WTC11 (cell line): Measurements from ENCODE around the gene FAM161B. TPM values are rescaled to one million over a fixed set of nuclear protein-coding genes. Genes with fewer than 3 reads are reported as not detected.

Source experiments
- ATAC-seq: fragments of 200-7000 bp; cut with Tn5 transposase; 2 replicates; pipeline ENCODE4 v1.10.0; 2021; ENCODE audit warnings: mild to moderate bottlenecking, moderate library complexity
- CTCF ChIA-PET: fragments of 300-600 bp; sonication (Branson Sonifier 250); formaldehyde crosslinking; loops from one replicate; lab custom pipeline; 2021; ENCODE audit warnings: antibody characterized with exemption; lab: Charles Lee
- POLR2A ChIA-PET: fragments of 350-600 bp; sonication (Branson Sonifier 250); formaldehyde crosslinking; loops from one replicate; lab custom pipeline; 2021; ENCODE audit warnings: antibody characterized with exemption; lab: Charles Lee
- DNase-seq: peaks from one replicate; pipeline ENCODE4 v3.0.0; 2021; ENCODE audit warnings: low spot score
- H3K27ac Mint-ChIP-seq: 2 replicates; pipeline ENCODE4 v1.8.0; 2021; ENCODE audit warnings: mixed read lengths
- H3K27me3 Mint-ChIP-seq: 2 replicates; pipeline ENCODE4 v1.8.0; 2021; ENCODE audit warnings: low read depth, mild to moderate bottlenecking, moderate library complexity, mixed read lengths
- H3K36me3 Mint-ChIP-seq: 2 replicates; pipeline ENCODE4 v1.8.0; 2021; ENCODE audit warnings: mixed read lengths
- H3K4me1 Mint-ChIP-seq: 2 replicates; pipeline ENCODE4 v1.8.0; 2022; ENCODE audit warnings: mixed read lengths
- H3K4me3 Mint-ChIP-seq: 2 replicates; pipeline ENCODE4 v1.8.0; 2021; ENCODE audit warnings: mild to moderate bottlenecking, moderate library complexity, mixed read lengths
- H3K9me3 Mint-ChIP-seq: 2 replicates; pipeline ENCODE4 v1.8.0; 2021; ENCODE audit warnings: mixed read lengths
- CREB1 ChIP-seq: sonication (generic); formaldehyde crosslinking; IDR thresholded peaks from 2 replicates; pipeline ENCODE4 v1.8.0; 2023; ENCODE audit warnings: mild to moderate bottlenecking, missing genetic modification reagents
- ELF4 ChIP-seq: sonication (generic); formaldehyde crosslinking; IDR thresholded peaks from 2 replicates; pipeline ENCODE4 v1.8.1; 2022; ENCODE audit warnings: low read depth, mild to moderate bottlenecking, moderate library complexity, missing genetic modification reagents
- FOXJ3 ChIP-seq: sonication (generic); formaldehyde crosslinking; IDR thresholded peaks from 2 replicates; pipeline ENCODE4 v1.9.0; 2021; ENCODE audit warnings: missing genetic modification reagents, mild to moderate bottlenecking, borderline replicate concordance
- FOXP1 ChIP-seq: sonication (generic); formaldehyde crosslinking; IDR thresholded peaks from 2 replicates; pipeline ENCODE4 v1.8.0; 2022; ENCODE audit warnings: missing genetic modification reagents, mild to moderate bottlenecking, moderate library complexity, borderline replicate concordance
- JUN ChIP-seq: sonication (generic); formaldehyde crosslinking; IDR thresholded peaks from 2 replicates; pipeline ENCODE4 v1.8.0; 2023; ENCODE audit warnings: mild to moderate bottlenecking, missing genetic modification reagents
- KAT7 ChIP-seq: sonication (generic); formaldehyde crosslinking; IDR thresholded peaks from 2 replicates; pipeline ENCODE4 v1.8.1; 2023; ENCODE audit warnings: missing genetic modification reagents, mild to moderate bottlenecking, borderline replicate concordance
- SMAD4 ChIP-seq: sonication (generic); formaldehyde crosslinking; IDR thresholded peaks from 2 replicates; pipeline ENCODE4 v1.8.0; 2022; ENCODE audit warnings: mild to moderate bottlenecking, missing genetic modification reagents
- SP1 ChIP-seq: sonication (generic); formaldehyde crosslinking; conservative IDR thresholded peaks from 2 replicates; pipeline ENCODE4 v1.8.1; 2022; ENCODE audit warnings: missing genetic modification reagents
- TEAD1 ChIP-seq: sonication (generic); formaldehyde crosslinking; IDR thresholded peaks from 2 replicates; pipeline ENCODE4 v1.8.0; 2022; ENCODE audit warnings: mild to moderate bottlenecking, missing genetic modification reagents
- TEAD4 ChIP-seq: sonication (generic); formaldehyde crosslinking; IDR thresholded peaks from 2 replicates; pipeline ENCODE4 v1.8.0; 2022; ENCODE audit warnings: mild to moderate bottlenecking, missing genetic modification reagents
- TP53 ChIP-seq: sonication (generic); formaldehyde crosslinking; IDR thresholded peaks from 2 replicates; pipeline ENCODE4 v1.8.1; 2023; ENCODE audit warnings: mild to moderate bottlenecking, missing genetic modification reagents
- ZBTB21 ChIP-seq: sonication (generic); formaldehyde crosslinking; IDR thresholded peaks from 2 replicates; pipeline ENCODE4 v1.8.1; 2023; ENCODE audit warnings: mild to moderate bottlenecking, missing genetic modification reagents, borderline replicate concordance
- ZNF232 ChIP-seq: sonication (generic); formaldehyde crosslinking; IDR thresholded peaks from 2 replicates; pipeline ENCODE4 v1.8.0; 2022; ENCODE audit warnings: mild to moderate bottlenecking, missing genetic modification reagents
- ZNF263 ChIP-seq: sonication (generic); formaldehyde crosslinking; IDR thresholded peaks from 2 replicates; pipeline ENCODE4 v1.8.1; 2022; ENCODE audit warnings: low read depth, mild to moderate bottlenecking, moderate library complexity, missing genetic modification reagents
- ZNF416 ChIP-seq: fragments of 250-450 bp; sonication (Bioruptor Pico); IDR thresholded peaks from 2 replicates; pipeline ENCODE4 v1.9.0; 2021; ENCODE audit warnings: mild to moderate bottlenecking, inconsistent platforms
- ZNF423 ChIP-seq: fragments of 250-450 bp; sonication (Bioruptor Pico); IDR thresholded peaks from 2 replicates; pipeline ENCODE4 v2.1.2; 2022; ENCODE audit warnings: mild to moderate bottlenecking, moderate library complexity
- total RNA-seq: library from RNA; stranded (reverse); gene quantifications from 3 replicates; pipeline ENCODE4 v1.2.3, GENCODE V29; 2021
- TF ChIP-seq, protein P1 (sequence below): fragments of 250-450 bp; sonication (Bioruptor Pico); IDR thresholded peaks from 2 replicates; pipeline ENCODE4 v1.8.0; 2021; ENCODE audit warnings: mild to moderate bottlenecking
- TF ChIP-seq, protein P2 (sequence below): sonication (generic); formaldehyde crosslinking; conservative IDR thresholded peaks from 2 replicates; pipeline ENCODE4 v1.8.1; 2023; ENCODE audit warnings: mild to moderate bottlenecking, low read depth, missing genetic modification reagents, moderate library complexity
- TF ChIP-seq, protein P3 (sequence below): sonication (generic); formaldehyde crosslinking; IDR thresholded peaks from 2 replicates; pipeline ENCODE4 v1.8.0; 2022; ENCODE audit warnings: mild to moderate bottlenecking, missing genetic modification reagents
- TF ChIP-seq, protein P4 (sequence below): sonication (generic); formaldehyde crosslinking; IDR thresholded peaks from 2 replicates; pipeline ENCODE4 v1.8.0; 2023; ENCODE audit warnings: mild to moderate bottlenecking, missing genetic modification reagents
- TF ChIP-seq, protein P5 (sequence below): sonication (generic); formaldehyde crosslinking; IDR thresholded peaks from 2 replicates; pipeline ENCODE4 v1.8.1; 2022; ENCODE audit warnings: mild to moderate bottlenecking, missing genetic modification reagents, moderate library complexity, borderline replicate concordance
- TF ChIP-seq, protein P6 (sequence below): fragments of 250-450 bp; sonication (Bioruptor Pico); IDR thresholded peaks from 2 replicates; pipeline ENCODE4 v1.9.0; 2021; ENCODE audit warnings: mild to moderate bottlenecking
- TF ChIP-seq, protein P7 (sequence below): sonication (generic); formaldehyde crosslinking; IDR thresholded peaks from 2 replicates; pipeline ENCODE4 v1.8.1; 2023; ENCODE audit warnings: mild to moderate bottlenecking, missing genetic modification reagents, moderate library complexity
- TF ChIP-seq, protein P8 (sequence below): sonication (generic); formaldehyde crosslinking; IDR thresholded peaks from 2 replicates; pipeline ENCODE4 v1.8.0; 2023; ENCODE audit warnings: missing genetic modification reagents

The FAM161B gene
- total RNA-seq, 1 experiment from 2014 or later = 0.26 TPM

DNA sequence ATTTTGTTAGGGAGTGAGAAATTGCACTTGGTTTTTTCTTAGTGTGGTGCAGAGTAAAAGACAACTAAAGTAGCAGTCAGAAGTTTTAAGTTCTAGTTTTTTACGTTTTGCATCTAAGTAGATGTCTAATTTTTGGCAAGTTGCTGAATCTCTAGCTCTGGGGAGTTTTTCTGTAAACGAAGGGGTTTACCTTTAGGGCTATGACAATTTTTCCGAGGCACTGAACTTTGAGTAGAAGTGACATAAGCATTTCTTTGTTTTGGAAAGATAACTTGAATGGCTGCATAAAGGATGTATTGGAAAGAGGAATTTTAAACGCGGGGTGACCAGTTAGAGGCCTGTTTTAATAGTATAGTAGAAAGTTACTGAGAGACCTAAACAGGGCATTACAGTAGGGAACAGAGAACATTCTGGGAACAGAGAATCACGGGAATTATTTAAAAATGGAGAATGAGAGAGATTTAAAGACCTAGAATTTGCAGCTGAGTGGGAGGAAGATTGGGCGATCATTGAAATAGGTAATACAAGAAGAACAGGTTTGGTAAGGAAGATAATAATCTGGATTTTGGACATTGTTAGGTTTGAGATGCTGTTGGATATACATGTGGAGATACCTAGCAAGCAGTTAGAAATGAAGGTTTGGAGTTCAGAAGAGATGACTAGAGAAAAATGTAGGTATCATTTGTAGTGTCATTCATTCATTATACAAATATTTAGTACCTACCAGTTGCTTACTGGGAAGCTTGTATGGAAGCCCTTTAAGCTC, 62.0 kb downstream of the FAM161B start:
- CTCF ChIA-PET = interaction anchor here (0.8 to 2.2 kb wide), 3 partner anchors 62 to 159 kb away, joined by 3 to 9 read pairs (median 8); partner anchors contain the start of genes COQ6 and FAM161B
- TF ChIP-seq, protein P1, sequence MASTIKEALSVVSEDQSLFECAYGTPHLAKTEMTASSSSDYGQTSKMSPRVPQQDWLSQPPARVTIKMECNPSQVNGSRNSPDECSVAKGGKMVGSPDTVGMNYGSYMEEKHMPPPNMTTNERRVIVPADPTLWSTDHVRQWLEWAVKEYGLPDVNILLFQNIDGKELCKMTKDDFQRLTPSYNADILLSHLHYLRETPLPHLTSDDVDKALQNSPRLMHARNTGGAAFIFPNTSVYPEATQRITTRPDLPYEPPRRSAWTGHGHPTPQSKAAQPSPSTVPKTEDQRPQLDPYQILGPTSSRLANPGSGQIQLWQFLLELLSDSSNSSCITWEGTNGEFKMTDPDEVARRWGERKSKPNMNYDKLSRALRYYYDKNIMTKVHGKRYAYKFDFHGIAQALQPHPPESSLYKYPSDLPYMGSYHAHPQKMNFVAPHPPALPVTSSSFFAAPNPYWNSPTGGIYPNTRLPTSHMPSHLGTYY (CRISPR knock-in tag) = no peak
- TF ChIP-seq, protein P2, sequence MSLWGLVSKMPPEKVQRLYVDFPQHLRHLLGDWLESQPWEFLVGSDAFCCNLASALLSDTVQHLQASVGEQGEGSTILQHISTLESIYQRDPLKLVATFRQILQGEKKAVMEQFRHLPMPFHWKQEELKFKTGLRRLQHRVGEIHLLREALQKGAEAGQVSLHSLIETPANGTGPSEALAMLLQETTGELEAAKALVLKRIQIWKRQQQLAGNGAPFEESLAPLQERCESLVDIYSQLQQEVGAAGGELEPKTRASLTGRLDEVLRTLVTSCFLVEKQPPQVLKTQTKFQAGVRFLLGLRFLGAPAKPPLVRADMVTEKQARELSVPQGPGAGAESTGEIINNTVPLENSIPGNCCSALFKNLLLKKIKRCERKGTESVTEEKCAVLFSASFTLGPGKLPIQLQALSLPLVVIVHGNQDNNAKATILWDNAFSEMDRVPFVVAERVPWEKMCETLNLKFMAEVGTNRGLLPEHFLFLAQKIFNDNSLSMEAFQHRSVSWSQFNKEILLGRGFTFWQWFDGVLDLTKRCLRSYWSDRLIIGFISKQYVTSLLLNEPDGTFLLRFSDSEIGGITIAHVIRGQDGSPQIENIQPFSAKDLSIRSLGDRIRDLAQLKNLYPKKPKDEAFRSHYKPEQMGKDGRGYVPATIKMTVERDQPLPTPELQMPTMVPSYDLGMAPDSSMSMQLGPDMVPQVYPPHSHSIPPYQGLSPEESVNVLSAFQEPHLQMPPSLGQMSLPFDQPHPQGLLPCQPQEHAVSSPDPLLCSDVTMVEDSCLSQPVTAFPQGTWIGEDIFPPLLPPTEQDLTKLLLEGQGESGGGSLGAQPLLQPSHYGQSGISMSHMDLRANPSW (CRISPR knock-in tag) = no peak
- TF ChIP-seq ZNF232 (CRISPR knock-in tag) = no peak
- TF ChIP-seq, protein P3, sequence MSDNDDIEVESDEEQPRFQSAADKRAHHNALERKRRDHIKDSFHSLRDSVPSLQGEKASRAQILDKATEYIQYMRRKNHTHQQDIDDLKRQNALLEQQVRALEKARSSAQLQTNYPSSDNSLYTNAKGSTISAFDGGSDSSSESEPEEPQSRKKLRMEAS = no peak
- no peak for TF ChIP-seq ZNF423 (CRISPR knock-in tag)
- TF ChIP-seq, protein P4, sequence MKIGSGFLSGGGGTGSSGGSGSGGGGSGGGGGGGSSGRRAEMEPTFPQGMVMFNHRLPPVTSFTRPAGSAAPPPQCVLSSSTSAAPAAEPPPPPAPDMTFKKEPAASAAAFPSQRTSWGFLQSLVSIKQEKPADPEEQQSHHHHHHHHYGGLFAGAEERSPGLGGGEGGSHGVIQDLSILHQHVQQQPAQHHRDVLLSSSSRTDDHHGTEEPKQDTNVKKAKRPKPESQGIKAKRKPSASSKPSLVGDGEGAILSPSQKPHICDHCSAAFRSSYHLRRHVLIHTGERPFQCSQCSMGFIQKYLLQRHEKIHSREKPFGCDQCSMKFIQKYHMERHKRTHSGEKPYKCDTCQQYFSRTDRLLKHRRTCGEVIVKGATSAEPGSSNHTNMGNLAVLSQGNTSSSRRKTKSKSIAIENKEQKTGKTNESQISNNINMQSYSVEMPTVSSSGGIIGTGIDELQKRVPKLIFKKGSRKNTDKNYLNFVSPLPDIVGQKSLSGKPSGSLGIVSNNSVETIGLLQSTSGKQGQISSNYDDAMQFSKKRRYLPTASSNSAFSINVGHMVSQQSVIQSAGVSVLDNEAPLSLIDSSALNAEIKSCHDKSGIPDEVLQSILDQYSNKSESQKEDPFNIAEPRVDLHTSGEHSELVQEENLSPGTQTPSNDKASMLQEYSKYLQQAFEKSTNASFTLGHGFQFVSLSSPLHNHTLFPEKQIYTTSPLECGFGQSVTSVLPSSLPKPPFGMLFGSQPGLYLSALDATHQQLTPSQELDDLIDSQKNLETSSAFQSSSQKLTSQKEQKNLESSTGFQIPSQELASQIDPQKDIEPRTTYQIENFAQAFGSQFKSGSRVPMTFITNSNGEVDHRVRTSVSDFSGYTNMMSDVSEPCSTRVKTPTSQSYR (CRISPR knock-in tag) = no peak
- TF ChIP-seq FOXP1 = no peak
- TF ChIP-seq, protein P5, sequence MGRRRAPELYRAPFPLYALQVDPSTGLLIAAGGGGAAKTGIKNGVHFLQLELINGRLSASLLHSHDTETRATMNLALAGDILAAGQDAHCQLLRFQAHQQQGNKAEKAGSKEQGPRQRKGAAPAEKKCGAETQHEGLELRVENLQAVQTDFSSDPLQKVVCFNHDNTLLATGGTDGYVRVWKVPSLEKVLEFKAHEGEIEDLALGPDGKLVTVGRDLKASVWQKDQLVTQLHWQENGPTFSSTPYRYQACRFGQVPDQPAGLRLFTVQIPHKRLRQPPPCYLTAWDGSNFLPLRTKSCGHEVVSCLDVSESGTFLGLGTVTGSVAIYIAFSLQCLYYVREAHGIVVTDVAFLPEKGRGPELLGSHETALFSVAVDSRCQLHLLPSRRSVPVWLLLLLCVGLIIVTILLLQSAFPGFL (CRISPR knock-in tag) = no peak
- no peak for TF ChIP-seq SP1
- no peak for TF ChIP-seq TEAD4 (CRISPR knock-in tag)
- no peak for TF ChIP-seq TP53 (CRISPR knock-in tag)
- TF ChIP-seq ZNF416 (CRISPR knock-in tag) = no peak
- TF ChIP-seq, all 79 proteins: peak for 0
- peaks cover 20% of the 10 kb centered on the region for H3K4me1 Mint-ChIP-seq
- peaks cover 7% of the 10 kb centered on the region for H3K36me3 Mint-ChIP-seq
- no peaks in the 10 kb centered on the region for H3K9me3 Mint-ChIP-seq
- DNase-seq (no peak), ATAC-seq (no peak)
- no peaks in the 10 kb centered on the region for H3K27me3 Mint-ChIP-seq
- peak overlapping the region; percentile 57 for H3K27ac Mint-ChIP-seq
- H3K4me3 Mint-ChIP-seq = peak overlapping the region; percentile 88
- POLR2A ChIA-PET = interaction anchor here (1.5 to 1.6 kb wide), 2 partner anchors 62 to 128 kb away, joined by 4 to 5 read pairs; partner anchors contain the start of genes COQ6 and FAM161B

DNA sequence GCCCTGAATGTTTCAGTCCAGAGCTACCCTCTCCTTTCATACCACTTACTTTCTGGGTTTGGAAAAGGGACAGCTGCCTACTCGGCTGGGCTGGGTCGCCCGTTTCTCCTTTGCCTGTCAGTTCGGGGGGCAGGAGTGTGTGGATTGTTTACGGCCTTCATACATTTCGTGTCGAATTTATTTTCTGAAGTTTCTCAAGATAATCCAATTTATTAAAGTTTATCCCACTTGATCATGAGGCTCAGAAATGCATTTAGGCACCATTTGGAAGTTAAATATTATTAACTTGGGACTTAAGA, 62.6 kb downstream of the FAM161B start:
- peak overlapping the region; percentile 88 for H3K4me3 Mint-ChIP-seq
- TF ChIP-seq CREB1 (CRISPR knock-in tag) (no peak), FOXP1 (no peak), ZNF263 (CRISPR knock-in tag) (no peak), JUN (no peak), ELF4 (CRISPR knock-in tag) (no peak), TEAD1 (CRISPR knock-in tag) (no peak), SMAD4 (no peak), ZBTB21 (CRISPR knock-in tag) (no peak), TP53 (CRISPR knock-in tag) (no peak), FOXJ3 (CRISPR knock-in tag) (no peak), SP1 (no peak), KAT7 (CRISPR knock-in tag) (no peak)
- TF ChIP-seq, protein P6, sequence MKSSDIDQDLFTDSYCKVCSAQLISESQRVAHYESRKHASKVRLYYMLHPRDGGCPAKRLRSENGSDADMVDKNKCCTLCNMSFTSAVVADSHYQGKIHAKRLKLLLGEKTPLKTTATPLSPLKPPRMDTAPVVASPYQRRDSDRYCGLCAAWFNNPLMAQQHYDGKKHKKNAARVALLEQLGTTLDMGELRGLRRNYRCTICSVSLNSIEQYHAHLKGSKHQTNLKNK = no peak
- TF ChIP-seq, protein P3 = no peak
- TF ChIP-seq, protein P7, sequence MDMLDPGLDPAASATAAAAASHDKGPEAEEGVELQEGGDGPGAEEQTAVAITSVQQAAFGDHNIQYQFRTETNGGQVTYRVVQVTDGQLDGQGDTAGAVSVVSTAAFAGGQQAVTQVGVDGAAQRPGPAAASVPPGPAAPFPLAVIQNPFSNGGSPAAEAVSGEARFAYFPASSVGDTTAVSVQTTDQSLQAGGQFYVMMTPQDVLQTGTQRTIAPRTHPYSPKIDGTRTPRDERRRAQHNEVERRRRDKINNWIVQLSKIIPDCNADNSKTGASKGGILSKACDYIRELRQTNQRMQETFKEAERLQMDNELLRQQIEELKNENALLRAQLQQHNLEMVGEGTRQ (CRISPR knock-in tag) = no peak
- TF ChIP-seq, protein P8, sequence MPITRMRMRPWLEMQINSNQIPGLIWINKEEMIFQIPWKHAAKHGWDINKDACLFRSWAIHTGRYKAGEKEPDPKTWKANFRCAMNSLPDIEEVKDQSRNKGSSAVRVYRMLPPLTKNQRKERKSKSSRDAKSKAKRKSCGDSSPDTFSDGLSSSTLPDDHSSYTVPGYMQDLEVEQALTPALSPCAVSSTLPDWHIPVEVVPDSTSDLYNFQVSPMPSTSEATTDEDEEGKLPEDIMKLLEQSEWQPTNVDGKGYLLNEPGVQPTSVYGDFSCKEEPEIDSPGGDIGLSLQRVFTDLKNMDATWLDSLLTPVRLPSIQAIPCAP (CRISPR knock-in tag) = no peak

More for the DNA sequence above, 62.6 kb downstream of the FAM161B start:
- no peak for ATAC-seq
- peaks cover 7% of the 10 kb centered on the region for H3K36me3 Mint-ChIP-seq
- ChIA-PET CTCF (interaction anchor here (0.6 to 2.2 kb wide), 5 partner anchors 36 to 254 kb away, joined by 3 to 9 read pairs (median 5); partner anchors contain the start of gene PTGR2), POLR2A (interaction anchor here (1.3 to 1.6 kb wide), 4 partner anchors 36 to 170 kb away, joined by 4 to 10 read pairs (median 4); partner anchors contain the start of genes COQ6, FAM161B and PTGR2)
- DNase-seq = no peak
- no peaks in the 10 kb centered on the region for H3K27me3 Mint-ChIP-seq
- H3K9me3 Mint-ChIP-seq = no peaks in the 10 kb centered on the region
- peak overlapping the region; percentile 63 for H3K27ac Mint-ChIP-seq
- peaks cover 20% of the 10 kb centered on the region for H3K4me1 Mint-ChIP-seq
